ENCODE measurements around the gene IL17RE. TPM values are rescaled to one million over a fixed set of nuclear protein-coding genes. Genes with fewer than 3 reads are reported as not detected.
"Not testable (repeated sequence)": the region's sequence is repeated elsewhere in the genome, so short reads cannot be mapped to it uniquely, and the experiment has no call there.

IL17RE gene
- total RNA-seq, 2 experiments from 2014 or later = 1.2 to 1.7 TPM

DNA sequence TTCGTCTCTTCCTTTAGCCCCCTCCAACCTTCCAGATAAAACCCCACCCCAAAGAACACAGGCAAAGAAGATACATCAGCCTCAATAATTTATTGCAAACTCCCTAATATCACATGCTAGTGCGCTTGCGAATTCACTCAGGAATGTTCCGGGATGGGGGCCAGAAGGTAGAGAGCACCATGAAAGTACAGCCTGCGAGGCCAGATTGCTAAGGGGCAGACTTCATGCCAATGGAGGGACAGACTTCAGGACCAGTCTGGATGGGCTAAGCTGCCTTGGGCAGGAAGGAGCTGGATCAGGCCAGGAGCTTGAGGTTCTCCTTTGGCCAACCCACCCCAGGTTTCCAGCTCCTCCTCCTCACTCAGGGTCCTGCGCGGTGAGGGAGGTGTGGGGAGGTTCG, 36.0 kb upstream of the IL17RE start:
- ChIA-PET CTCF (interaction anchor here (1.2 kb wide), 1 partner anchor 139 kb away, joined by 3 read pairs; no protein-coding TSS in a partner anchor), POLR2A (interaction anchor here (0.8 kb wide), 2 partner anchors 13 to 67 kb away, joined by 3 read pairs; partner anchors contain the start of genes CIDEC and CRELD1)
- Mint-ChIP-seq H3K36me3 (ENCODE audit: low read depth) (no peaks in the 10 kb centered on the region), H3K4me1 (ENCODE audit: low read depth) (no peaks in the 10 kb centered on the region), H3K4me3 (no peak overlapping the region), H3K27me3 (peaks cover 7% of the 10 kb centered on the region), H3K27ac (no peak overlapping the region), H3K9me3 (no peaks in the 10 kb centered on the region)
- TF ChIP-seq, protein P1, sequence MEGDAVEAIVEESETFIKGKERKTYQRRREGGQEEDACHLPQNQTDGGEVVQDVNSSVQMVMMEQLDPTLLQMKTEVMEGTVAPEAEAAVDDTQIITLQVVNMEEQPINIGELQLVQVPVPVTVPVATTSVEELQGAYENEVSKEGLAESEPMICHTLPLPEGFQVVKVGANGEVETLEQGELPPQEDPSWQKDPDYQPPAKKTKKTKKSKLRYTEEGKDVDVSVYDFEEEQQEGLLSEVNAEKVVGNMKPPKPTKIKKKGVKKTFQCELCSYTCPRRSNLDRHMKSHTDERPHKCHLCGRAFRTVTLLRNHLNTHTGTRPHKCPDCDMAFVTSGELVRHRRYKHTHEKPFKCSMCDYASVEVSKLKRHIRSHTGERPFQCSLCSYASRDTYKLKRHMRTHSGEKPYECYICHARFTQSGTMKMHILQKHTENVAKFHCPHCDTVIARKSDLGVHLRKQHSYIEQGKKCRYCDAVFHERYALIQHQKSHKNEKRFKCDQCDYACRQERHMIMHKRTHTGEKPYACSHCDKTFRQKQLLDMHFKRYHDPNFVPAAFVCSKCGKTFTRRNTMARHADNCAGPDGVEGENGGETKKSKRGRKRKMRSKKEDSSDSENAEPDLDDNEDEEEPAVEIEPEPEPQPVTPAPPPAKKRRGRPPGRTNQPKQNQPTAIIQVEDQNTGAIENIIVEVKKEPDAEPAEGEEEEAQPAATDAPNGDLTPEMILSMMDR (IDR thresholded peaks at IDR 0.05) = no peak
- ATAC-seq = no peak
- DNase-seq = no peak
- intact Hi-C loops (cut with micrococcal nuclease) = no loop called here

DNA sequence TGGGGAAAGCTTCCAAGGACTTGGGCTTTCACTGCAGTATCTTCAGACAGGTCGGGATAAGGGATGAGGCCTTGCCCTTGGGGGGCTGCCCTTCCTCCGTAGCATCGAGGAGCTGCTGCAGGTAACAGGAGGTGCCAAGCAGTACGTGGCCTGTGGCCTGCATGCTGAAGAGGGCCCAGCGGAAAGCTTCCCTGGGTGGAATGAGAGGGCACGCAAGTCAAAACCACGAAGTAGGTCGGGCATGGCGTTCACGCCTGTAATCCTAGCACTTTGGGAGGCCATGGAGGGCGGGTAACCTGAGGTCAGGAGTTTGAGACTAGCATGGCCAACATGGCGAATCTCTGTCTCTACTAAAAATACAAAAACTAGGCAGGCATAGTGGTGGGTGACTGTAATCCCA, 35.5 kb upstream of the IL17RE start:
- H3K4me3 Mint-ChIP-seq = no peak overlapping the region
- DNase-seq (no peak), ATAC-seq (no peak)
- intact Hi-C loops (cut with micrococcal nuclease) = no loop called here
- peaks cover 3% of the 10 kb centered on the region for H3K27me3 Mint-ChIP-seq
- no peak overlapping the region for H3K27ac Mint-ChIP-seq
- H3K36me3 Mint-ChIP-seq (ENCODE audit: low read depth) = no peaks in the 10 kb centered on the region
- TF ChIP-seq, protein P1 (IDR thresholded peaks at IDR 0.05) = no peak
- H3K4me1 Mint-ChIP-seq (ENCODE audit: low read depth) = no peaks in the 10 kb centered on the region
- ChIA-PET CTCF (no interaction called here), POLR2A (interaction anchor here (0.8 kb wide), 2 partner anchors 13 to 66 kb away, joined by 3 read pairs; partner anchors contain the start of genes CIDEC and CRELD1)
- H3K9me3 Mint-ChIP-seq = no peaks in the 10 kb centered on the region

DNA sequence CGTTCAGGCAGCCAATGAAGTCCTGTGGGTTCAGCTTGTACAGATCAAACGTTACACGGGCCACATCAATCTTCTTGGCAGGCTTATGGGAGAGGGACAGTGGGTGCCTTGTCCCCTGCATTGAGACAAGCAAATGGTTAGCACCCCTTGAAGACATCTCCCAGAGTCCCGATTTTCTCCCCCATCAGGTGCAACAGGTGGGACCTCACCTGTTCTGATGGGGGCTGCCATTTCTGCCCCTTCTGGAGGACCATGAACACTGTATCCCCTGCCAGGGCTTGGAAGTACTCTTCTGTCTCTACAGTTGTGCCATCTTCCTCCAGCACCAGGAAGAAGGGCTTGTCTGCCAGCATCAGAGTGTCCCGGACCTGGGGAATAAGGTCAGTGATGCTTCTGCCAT, 32.7 kb upstream of the IL17RE start:
- TF ChIP-seq, protein P1 (IDR thresholded peaks at IDR 0.05) = no peak
- H3K27ac Mint-ChIP-seq = no peak overlapping the region
- H3K4me3 Mint-ChIP-seq = no peak overlapping the region
- ATAC-seq (no peak), DNase-seq (no peak)
- no peaks in the 10 kb centered on the region for H3K36me3 Mint-ChIP-seq (ENCODE audit: low read depth)
- no peaks in the 10 kb centered on the region for H3K27me3 Mint-ChIP-seq
- H3K9me3 Mint-ChIP-seq = no peaks in the 10 kb centered on the region
- ChIA-PET POLR2A (no interaction called here), CTCF (interaction anchor here (1.1 kb wide), 1 partner anchor 12 kb away, joined by 3 read pairs; no protein-coding TSS in a partner anchor)
- H3K4me1 Mint-ChIP-seq (ENCODE audit: low read depth) = no peaks in the 10 kb centered on the region
- intact Hi-C loops (cut with micrococcal nuclease) = no loop called here

DNA sequence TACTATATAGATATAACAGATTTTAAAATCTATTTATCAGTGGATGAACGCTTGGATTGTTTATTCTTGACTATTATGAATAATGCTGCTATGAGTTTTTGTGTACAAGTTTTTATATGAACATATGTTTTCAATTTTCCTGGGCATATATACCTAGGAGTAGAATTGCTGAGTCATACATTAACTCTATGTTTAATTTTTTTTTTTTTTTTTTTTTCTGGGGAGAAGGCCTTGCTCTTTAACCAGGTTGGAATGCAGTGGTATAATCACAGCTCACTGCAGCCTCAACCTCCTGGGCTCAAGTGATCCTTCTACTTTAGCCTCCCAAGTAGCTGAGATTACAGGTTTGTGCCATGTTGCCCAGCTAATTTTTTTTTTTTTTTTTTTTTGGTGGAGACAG, 31.7 kb upstream of the IL17RE start:
- no peak for DNase-seq
- CTCF ChIA-PET = no interaction called here
- no peak for ATAC-seq
- no peaks in the 10 kb centered on the region for H3K27me3 Mint-ChIP-seq
- no peak overlapping the region for H3K4me3 Mint-ChIP-seq
- H3K36me3 Mint-ChIP-seq (ENCODE audit: low read depth) = no peaks in the 10 kb centered on the region
- POLR2A ChIA-PET = no interaction called here
- H3K9me3 Mint-ChIP-seq = no peaks in the 10 kb centered on the region
- intact Hi-C loops (cut with micrococcal nuclease) = no loop called here
- no peak overlapping the region for H3K27ac Mint-ChIP-seq
- TF ChIP-seq, protein P1 (IDR thresholded peaks at IDR 0.05) = no peak
- H3K4me1 Mint-ChIP-seq (ENCODE audit: low read depth) = no peaks in the 10 kb centered on the region

DNA sequence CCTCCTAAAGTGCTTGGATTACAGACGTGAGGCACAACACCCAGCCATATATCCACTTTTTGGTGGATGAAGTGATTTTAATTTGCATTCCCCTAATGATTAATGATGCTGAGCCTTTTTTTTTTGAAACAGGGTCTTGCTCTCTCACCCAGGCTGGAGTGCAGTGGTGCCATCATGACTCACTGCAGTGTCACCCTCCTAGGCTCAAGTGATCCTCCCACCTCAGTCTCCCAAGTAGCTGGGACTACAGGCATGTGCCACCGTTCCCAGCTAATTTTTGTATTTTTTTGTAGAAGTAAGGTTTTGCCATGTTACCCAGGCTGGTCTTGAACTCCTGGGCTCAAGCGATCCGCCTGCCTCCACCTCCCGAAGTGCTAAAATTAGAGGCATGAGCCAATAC, 30.6 kb upstream of the IL17RE start:
- H3K4me1 Mint-ChIP-seq (ENCODE audit: low read depth); H3K9me3 Mint-ChIP-seq; H3K36me3 Mint-ChIP-seq (ENCODE audit: low read depth); POLR2A ChIA-PET; ATAC-seq; H3K27ac Mint-ChIP-seq; H3K27me3 Mint-ChIP-seq; intact Hi-C loops (cut with micrococcal nuclease); CTCF ChIA-PET; H3K4me3 Mint-ChIP-seq; DNase-seq: not testable (repeated sequence)

DNA sequence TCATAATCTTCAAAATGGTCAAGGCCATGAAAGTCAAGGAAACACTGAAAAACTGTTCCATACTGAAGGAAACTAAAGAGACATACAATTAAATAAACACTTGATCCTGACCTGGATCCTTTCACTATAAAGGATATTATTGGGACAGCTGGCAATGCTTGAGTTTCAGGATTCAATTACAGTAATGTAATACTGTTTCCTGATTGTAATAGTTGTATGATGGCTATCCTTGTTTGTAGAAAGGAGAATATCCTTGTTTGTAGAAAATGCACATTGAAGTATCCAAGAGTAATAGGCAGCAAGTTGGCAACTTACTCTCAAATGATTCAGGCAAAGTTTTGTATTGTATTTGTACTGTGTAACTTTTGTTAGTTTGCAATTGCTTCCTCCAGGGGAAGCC, 27.2 kb upstream of the IL17RE start:
- intact Hi-C loops (cut with micrococcal nuclease) = no loop called here
- POLR2A ChIA-PET = no interaction called here
- no peaks in the 10 kb centered on the region for H3K9me3 Mint-ChIP-seq
- H3K27me3 Mint-ChIP-seq = no peaks in the 10 kb centered on the region
- no peak overlapping the region for H3K4me3 Mint-ChIP-seq
- no peaks in the 10 kb centered on the region for H3K4me1 Mint-ChIP-seq (ENCODE audit: low read depth)
- no peak overlapping the region for H3K27ac Mint-ChIP-seq
- CTCF ChIA-PET = interaction anchor here (1.7 kb wide), 1 partner anchor 57 kb away, joined by 5 read pairs; no protein-coding TSS in a partner anchor
- TF ChIP-seq, protein P1 (IDR thresholded peaks at IDR 0.05) = no peak
- DNase-seq (no peak), ATAC-seq (no peak)
- H3K36me3 Mint-ChIP-seq (ENCODE audit: low read depth) = no peaks in the 10 kb centered on the region

DNA sequence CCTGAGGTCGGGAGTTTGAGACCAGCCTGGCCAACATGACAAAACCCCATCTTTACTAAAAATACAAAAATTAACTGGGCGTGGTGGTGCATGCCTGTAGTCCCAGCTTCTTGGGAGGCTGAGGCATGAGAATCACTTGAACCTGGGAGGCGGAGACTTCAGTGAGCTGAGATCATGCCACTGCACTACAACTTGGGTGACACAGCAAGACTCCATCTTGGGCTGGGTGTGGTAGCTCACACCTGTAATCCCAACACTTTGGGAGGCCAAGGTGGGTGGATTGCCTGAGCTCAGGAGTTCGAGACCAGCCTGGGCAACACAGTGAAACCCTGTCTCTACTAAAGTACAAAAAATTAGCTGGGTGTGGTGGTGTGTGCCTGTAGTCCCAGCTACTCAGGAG, 26.4 kb upstream of the IL17RE start:
- intact Hi-C loops (cut with micrococcal nuclease); H3K36me3 Mint-ChIP-seq (ENCODE audit: low read depth); H3K27me3 Mint-ChIP-seq; H3K4me1 Mint-ChIP-seq (ENCODE audit: low read depth); POLR2A ChIA-PET; H3K9me3 Mint-ChIP-seq; H3K4me3 Mint-ChIP-seq; DNase-seq; H3K27ac Mint-ChIP-seq; ATAC-seq: not testable (repeated sequence)
- CTCF ChIA-PET = interaction anchor here (0.7 to 1.7 kb wide), 2 partner anchors 24 to 57 kb away, joined by 3 to 5 read pairs; no protein-coding TSS in a partner anchor

Data from activated CD8-positive, alpha-beta T cell treated with anti-CD3 and anti-CD28 coated beads for 36 hours (primary cell).